Sigmoid colon (tissue), 7 donors: ENCODE results near the gene NUDT2. TPM values are rescaled to one million over a fixed set of nuclear protein-coding genes. Genes with fewer than 3 reads are reported as not detected.

ENCODE experiments used
- DNase-seq: peaks from one replicate; pipeline ENCODE4 v3.0.0-alpha.2; 2019
- H3K27ac ChIP-seq, 4 donors: fragments of 200-600 bp; sonication (generic); one replicate each; pipeline ENCODE4 v1.5.1; 2016 to 2019; ENCODE audit warnings: mild to moderate bottlenecking in 1 of 4
- H3K27me3 ChIP-seq, 3 donors: fragments of 200-600 bp; sonication (generic); one replicate each; pipeline ENCODE4 v1.5.1; 2019; ENCODE audit warnings: mild to moderate bottlenecking in 1 of 3
- H3K36me3 ChIP-seq, 4 donors: fragments of 200-600 bp; sonication (generic); one replicate each; pipeline ENCODE4 v1.5.1; 2016 to 2019
- H3K4me1 ChIP-seq, 4 donors: fragments of 200-600 bp; sonication (generic); one replicate each; pipeline ENCODE4 v1.5.1; 2017 to 2019
- H3K4me3 ChIP-seq, 4 donors: fragments of 200-600 bp; sonication (generic); one replicate each; pipeline ENCODE4 v1.5.1; 2017 to 2019; ENCODE audit warnings: mild to moderate bottlenecking in 2 of 4, moderate library complexity in 1 of 4
- H3K9me3 ChIP-seq, 4 donors: fragments of 200-600 bp in 3 of 4; sonication (generic) in 3 of 4; one replicate each; pipeline versions ENCODE4 v1.5.1 to v1.6.1; 2013 to 2019
- EP300 ChIP-seq, 4 donors: sonication (generic); formaldehyde crosslinking; IDR thresholded peaks; one replicate each; pipeline ENCODE4 v1.6.1; 2017; ENCODE audit warnings: antibody characterized with exemption in 4 of 4
- POLR2A ChIP-seq, 2 donors: fragments of 450-650 bp; IDR thresholded peaks; one replicate each; pipeline ENCODE4 v1.6.1; 2016; ENCODE audit warnings: antibody characterized with exemption in 2 of 2, mild to moderate bottlenecking in 2 of 2, moderate library complexity in 2 of 2
- POLR2AphosphoS5 ChIP-seq, 4 donors: sonication (generic); formaldehyde crosslinking; IDR thresholded peaks; one replicate each; pipeline ENCODE4 v1.6.1; 2017; ENCODE audit warnings: antibody characterized with exemption in 4 of 4
- WGBS, 2 donors: extraction: QIAGEN DNeasy Blood & Tissue Kit; methylation state at CpG; one replicate each; pipeline ENCODE4 v1.1.7; 2013; 5-methylcytosine and 5-hydroxymethylcytosine counted together
- intact Hi-C: fragments of 100-400 bp; cut with DNase I; formaldehyde crosslinking; loops from one replicate; pipeline ENCODE4 v1.15.1; 2023
- polyA plus RNA-seq, 3 donors: library from polyadenylated mRNA; stranded (reverse); fragments of 200-250 nt; gene quantifications; one replicate each; pipeline ENCODE4 v1.2.3, GENCODE V29; 2013
- total RNA-seq, 4 donors: library from RNA; depleted of rRNA; stranded (reverse); fragments of >200 nt; gene quantifications; one replicate each; pipeline ENCODE4 v1.1.0, GENCODE V29; 2016
- TF ChIP-seq, protein P1 (sequence below), 4 experiments: fragments of 450-650 bp in 3 of 4; fragments of 200-600 bp in 1 of 4; IDR thresholded peaks; one replicate each; pipeline ENCODE4 v1.5.1; 2016 to 2019; ENCODE audit warnings: antibody characterized with exemption in 4 of 4, mild to moderate bottlenecking in 3 of 4, moderate library complexity in 2 of 4
- donor health status: healthy with polysubstance abuse.
- donor health status: Bipolar disorder and iron deficiency.
- donor health status: healthy.

Gene NUDT2
- total and polyA plus RNA-seq, 7 donors, result 12.1 to 59.9 (median 35.6) TPM

- Histone ChIP-seq H3K36me3 (peaks cover 9 to 28% (median 20%) of the 10 kb centered on the region in 4 donors), H3K4me3 (no peak overlapping the region), H3K4me1 (peaks cover 0 to 71% (median 48%) of the 10 kb centered on the region in 4 donors), H3K27me3 (no peaks in the 10 kb centered on the region), H3K27ac (peak overlapping the region in 3 of 4 donors; percentile 52 to 92 (median 88)), H3K9me3 (no peaks in the 10 kb centered on the region)
- TF ChIP-seq EP300 (IDR thresholded peaks at IDR 0.05) (no peak), POLR2AphosphoS5 (IDR thresholded peaks at IDR 0.05) (no peak), POLR2A (IDR thresholded peaks at IDR 0.05) (no peak)
- TF ChIP-seq, protein P1, sequence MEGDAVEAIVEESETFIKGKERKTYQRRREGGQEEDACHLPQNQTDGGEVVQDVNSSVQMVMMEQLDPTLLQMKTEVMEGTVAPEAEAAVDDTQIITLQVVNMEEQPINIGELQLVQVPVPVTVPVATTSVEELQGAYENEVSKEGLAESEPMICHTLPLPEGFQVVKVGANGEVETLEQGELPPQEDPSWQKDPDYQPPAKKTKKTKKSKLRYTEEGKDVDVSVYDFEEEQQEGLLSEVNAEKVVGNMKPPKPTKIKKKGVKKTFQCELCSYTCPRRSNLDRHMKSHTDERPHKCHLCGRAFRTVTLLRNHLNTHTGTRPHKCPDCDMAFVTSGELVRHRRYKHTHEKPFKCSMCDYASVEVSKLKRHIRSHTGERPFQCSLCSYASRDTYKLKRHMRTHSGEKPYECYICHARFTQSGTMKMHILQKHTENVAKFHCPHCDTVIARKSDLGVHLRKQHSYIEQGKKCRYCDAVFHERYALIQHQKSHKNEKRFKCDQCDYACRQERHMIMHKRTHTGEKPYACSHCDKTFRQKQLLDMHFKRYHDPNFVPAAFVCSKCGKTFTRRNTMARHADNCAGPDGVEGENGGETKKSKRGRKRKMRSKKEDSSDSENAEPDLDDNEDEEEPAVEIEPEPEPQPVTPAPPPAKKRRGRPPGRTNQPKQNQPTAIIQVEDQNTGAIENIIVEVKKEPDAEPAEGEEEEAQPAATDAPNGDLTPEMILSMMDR (IDR thresholded peaks at IDR 0.05), result no peak
- no peak for DNase-seq
- 94 to 96% methylated on average over 2 of the region's 2 CpGs for WGBS, 2 donors
- intact Hi-C loops, result loop anchor here (10.0 kb wide), 1 partner anchor 559 kb away; the partner anchor contains the start of gene UBE2R2
These were observed 44.4 kb downstream of the NUDT2 start for GRCh38 chr9:34373749-34374148.

DNA sequence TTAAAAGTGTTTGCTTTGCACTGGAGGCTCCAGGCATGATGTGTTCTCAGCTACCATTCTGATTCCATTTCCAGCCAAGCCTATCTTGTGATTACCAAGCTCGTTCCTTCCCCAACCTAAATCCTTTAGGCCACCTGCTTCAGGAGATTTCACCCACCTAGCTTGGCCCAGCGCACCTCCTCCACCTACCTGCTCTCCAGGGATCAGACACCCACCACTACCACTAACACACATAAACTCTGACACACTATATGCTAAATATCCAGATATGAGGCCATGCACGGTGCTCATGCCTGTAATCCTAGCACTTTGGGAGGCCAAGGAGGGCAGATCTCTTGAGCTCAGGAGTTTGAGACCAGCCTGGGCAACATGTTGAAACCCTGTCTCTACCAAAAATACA, 45.0 kb downstream of the NUDT2 start:
- no peaks in the 10 kb centered on the region for H3K9me3 ChIP-seq
- peaks cover 0 to 74% (median 53%) of the 10 kb centered on the region in 4 donors for H3K4me1 ChIP-seq
- 68 to 87% methylated on average over 3 of the region's 3 CpGs for WGBS, 2 donors
- intact Hi-C loops, result loop anchor here (10.0 kb wide), 1 partner anchor 560 kb away; the partner anchor contains the start of gene UBE2R2
- peak overlapping the region in 3 of 4 donors; percentile 52 to 92 (median 88) for H3K27ac ChIP-seq
- DNase-seq, result no peak
- no peak overlapping the region for H3K4me3 ChIP-seq
- no peaks in the 10 kb centered on the region for H3K27me3 ChIP-seq
- TF ChIP-seq POLR2A (IDR thresholded peaks at IDR 0.05) (no peak), POLR2AphosphoS5 (IDR thresholded peaks at IDR 0.05) (no peak), EP300 (IDR thresholded peaks at IDR 0.05) (no peak)
- TF ChIP-seq, protein P1 (IDR thresholded peaks at IDR 0.05), result no peak
- peaks cover 9 to 28% (median 20%) of the 10 kb centered on the region in 4 donors for H3K36me3 ChIP-seq

- intact Hi-C loops, result loop anchor here (5.0 to 10.0 kb wide), 3 partner anchors 82 to 560 kb away; partner anchors contain the start of genes DNAI1, FAM219A and UBE2R2
- no peak for DNase-seq
- Histone ChIP-seq H3K4me1 (peaks cover 0 to 76% (median 57%) of the 10 kb centered on the region in 4 donors), H3K36me3 (peaks cover 9 to 25% (median 18%) of the 10 kb centered on the region in 4 donors), H3K9me3 (no peaks in the 10 kb centered on the region), H3K27ac (peak overlapping the region in 3 of 4 donors; percentile 88 to 92 (median 92)), H3K4me3 (peak overlapping the region in 2 of 4 donors; percentile 77 to 80), H3K27me3 (no peaks in the 10 kb centered on the region)
- TF ChIP-seq POLR2A (IDR thresholded peaks at IDR 0.05), result no peak
- TF ChIP-seq, protein P1 (IDR thresholded peaks at IDR 0.05), result no peak
- TF ChIP-seq EP300 (IDR thresholded peaks at IDR 0.05), result no peak
- no peak for TF ChIP-seq POLR2AphosphoS5 (IDR thresholded peaks at IDR 0.05)
- 16 to 56% methylated on average over 5 of the region's 5 CpGs for WGBS, 2 donors
These were observed 45.7 kb downstream of the NUDT2 start for GRCh38 chr9:34374905-34375552.

DNA sequence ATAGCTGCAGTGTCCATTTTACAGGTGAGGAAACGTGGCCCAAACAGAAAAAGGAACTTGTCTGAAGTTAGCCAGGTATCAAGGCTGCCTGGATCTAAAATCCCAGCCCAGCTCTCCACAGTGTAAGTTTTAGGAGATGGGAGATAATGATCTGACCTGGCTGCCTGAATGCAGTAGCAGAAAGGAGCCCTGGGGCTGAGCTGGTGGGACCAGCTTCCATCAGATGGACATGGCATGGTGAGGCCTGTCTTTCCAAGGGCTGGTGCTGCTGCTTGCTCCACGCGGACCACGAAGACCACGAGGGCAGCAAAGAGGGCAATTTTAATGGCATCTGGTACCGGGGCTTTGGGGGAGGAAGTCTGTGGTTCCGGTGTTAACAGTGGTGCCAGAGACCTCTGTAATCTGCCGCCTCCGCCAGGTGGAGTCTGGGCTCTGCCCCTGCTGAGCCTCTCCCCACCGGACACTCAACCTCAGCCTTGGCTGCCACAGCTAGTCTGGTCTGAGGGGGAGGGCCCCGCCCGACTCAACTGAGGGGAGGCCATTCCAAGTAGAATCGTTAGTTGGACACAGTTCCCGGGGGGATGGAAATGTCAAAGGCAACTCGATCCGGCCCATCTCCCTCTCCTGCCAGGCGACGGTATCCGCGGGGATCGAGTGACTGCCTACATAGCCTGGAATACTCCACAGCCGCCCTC, 46.7 kb downstream of the NUDT2 start:
- peak; percentile 80 for DNase-seq
- intact Hi-C loops, result loop anchor here (5.0 to 10.0 kb wide), 3 partner anchors 81 to 561 kb away; partner anchors contain the start of genes DNAI1, FAM219A and UBE2R2
- Histone ChIP-seq H3K27ac (peak overlapping the region; percentile 79 to 92 (median 90)), H3K4me3 (peak overlapping the region; percentile 65 to 80 (median 78)), H3K9me3 (no peaks in the 10 kb centered on the region), H3K36me3 (peaks cover 6 to 15% (median 12%) of the 10 kb centered on the region in 4 donors), H3K4me1 (peaks cover 0 to 75% (median 55%) of the 10 kb centered on the region in 4 donors), H3K27me3 (no peaks in the 10 kb centered on the region)
- TF ChIP-seq, protein P1 (IDR thresholded peaks at IDR 0.05), result peak in 1 of 4 experiments; percentile 14
- TF ChIP-seq POLR2AphosphoS5 (IDR thresholded peaks at IDR 0.05), result no peak
- 2 to 8% methylated on average over 22 of the region's 22 CpGs for WGBS, 2 donors
